HG03060 (cell line): ENCODE results near the gene ARGLU1.
A peak's percentile ranks its signal among the peaks of the same experiment; 100 is the strongest.

Experiments used
- ATAC-seq: cut with Tn5 transposase; IDR thresholded peaks from one replicate; pipeline ENCODE4 v1.9.1; 2021; ENCODE audit warnings: low read depth, moderate number of reproducible peaks; ENCODE audit not compliant: unreplicated experiment

ARGLU1 gene

GRCh38 chr13:106551350-106551749 lies 16.6 kb downstream of the ARGLU1 start:
- no peak for ATAC-seq

GRCh38 chr13:106550570-106551135 lies 17.3 kb downstream of the ARGLU1 start:
- no peak for ATAC-seq

- ATAC-seq, result no peak
These were observed 19.8 kb downstream of the ARGLU1 start for GRCh38 chr13:106548064-106548696.

- no peak for ATAC-seq
These were observed 26.1 kb downstream of the ARGLU1 start for GRCh38 chr13:106541826-106542225.

GRCh38 chr13:106540613-106541012 lies 27.3 kb downstream of the ARGLU1 start:
- ATAC-seq, result no peak

GRCh38 chr13:106537521-106537920 lies 30.4 kb downstream of the ARGLU1 start:
- ATAC-seq, result no peak

GRCh38 chr13:106536244-106537034 lies 31.5 kb downstream of the ARGLU1 start:
- peak; percentile 29 for ATAC-seq

GRCh38 chr13:106535552-106536243 lies 32.2 kb downstream of the ARGLU1 start, which contains the start of gene EFNB2:
EFNB2 (minus strand) TSS chr13:106535662; CDS start chr13:106534964, 698 bp downstream.
- peak; percentile 86 for ATAC-seq

GRCh38 chr13:106534639-106535551 lies 33.0 kb downstream of the ARGLU1 start:
- ATAC-seq, result peak; percentile 7

- no peak for ATAC-seq
These were observed 33.8 kb downstream of the ARGLU1 start for GRCh38 chr13:106533943-106534638.

GRCh38 chr13:106533101-106533942 lies 34.6 kb downstream of the ARGLU1 start:
- no peak for ATAC-seq

- no peak for ATAC-seq
These were observed 35.6 kb downstream of the ARGLU1 start for GRCh38 chr13:106532111-106532929.

- ATAC-seq, result no peak
These were observed 36.9 kb downstream of the ARGLU1 start for GRCh38 chr13:106530980-106531481.

- no peak for ATAC-seq
These were observed 37.6 kb downstream of the ARGLU1 start for GRCh38 chr13:106530171-106530851.

- ATAC-seq, result no peak
These were observed 38.3 kb downstream of the ARGLU1 start for GRCh38 chr13:106529415-106530170.

GRCh38 chr13:106528718-106529414 lies 39.1 kb downstream of the ARGLU1 start:
- ATAC-seq, result no peak
